ENCODE data around the gene PSD4.

Gene PSD4

DNA sequence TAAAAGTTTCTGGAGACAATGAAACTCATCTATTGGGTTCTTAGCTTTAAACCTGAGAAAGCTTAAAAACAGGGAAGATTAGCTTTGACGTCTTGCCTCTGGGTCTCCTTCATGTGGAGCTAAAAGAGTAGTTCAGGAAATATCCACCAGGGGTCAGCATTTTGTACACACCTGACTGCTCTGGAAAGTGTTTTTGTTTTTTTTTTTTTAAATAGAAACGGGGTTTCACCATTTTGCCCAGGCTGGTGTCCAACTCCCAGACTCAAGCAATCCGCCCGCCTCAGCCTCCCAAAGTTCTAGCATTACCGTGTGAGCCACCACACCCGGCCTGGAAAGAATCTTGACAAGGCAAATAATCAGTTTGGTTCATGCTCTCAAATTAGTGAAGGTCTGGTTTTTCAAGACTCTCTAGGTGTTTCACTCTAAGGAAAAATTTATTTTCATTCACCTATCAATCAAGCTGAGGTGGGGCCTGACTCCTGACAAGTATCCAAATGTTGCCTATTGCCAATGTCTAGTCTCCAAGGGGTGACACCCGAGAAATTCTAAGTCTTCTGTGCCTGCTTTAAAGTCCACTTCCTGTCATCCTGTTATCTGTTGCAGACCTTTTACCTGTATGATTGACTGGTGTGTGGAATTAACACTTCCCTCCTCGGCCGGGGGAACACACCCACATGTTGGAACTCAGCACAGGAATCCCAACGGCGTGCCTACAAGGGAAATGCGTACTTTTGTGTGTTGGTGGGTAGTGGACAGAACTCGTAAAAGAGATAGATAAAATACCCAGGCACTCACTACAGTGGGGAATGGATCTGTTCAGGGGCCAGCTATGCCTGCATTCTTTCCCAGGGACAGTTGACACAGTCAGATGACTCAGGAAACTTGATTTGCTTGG lies 35.1 kb upstream of the PSD4 start:
- Histone ChIP-seq H3K27ac (no peak overlapping the region), H3K4me1 (ENCODE audit: control insufficient read depth in 1 of 2, insufficient read depth in 1 of 2, low read depth in 1 of 2, low read length in 1 of 2) (peaks cover 11 to 20% of the 10 kb centered on the region in 2 experiments), H3K9me3 (no peaks in the 10 kb centered on the region), H3K27me3 (no peaks in the 10 kb centered on the region), H3K4me3 (ENCODE audit: low read depth in 1 of 2, low read length in 1 of 2) (no peak overlapping the region), H3K36me3 (peaks cover 16% of the 10 kb centered on the region)
- TF ChIP-seq, protein P1, sequence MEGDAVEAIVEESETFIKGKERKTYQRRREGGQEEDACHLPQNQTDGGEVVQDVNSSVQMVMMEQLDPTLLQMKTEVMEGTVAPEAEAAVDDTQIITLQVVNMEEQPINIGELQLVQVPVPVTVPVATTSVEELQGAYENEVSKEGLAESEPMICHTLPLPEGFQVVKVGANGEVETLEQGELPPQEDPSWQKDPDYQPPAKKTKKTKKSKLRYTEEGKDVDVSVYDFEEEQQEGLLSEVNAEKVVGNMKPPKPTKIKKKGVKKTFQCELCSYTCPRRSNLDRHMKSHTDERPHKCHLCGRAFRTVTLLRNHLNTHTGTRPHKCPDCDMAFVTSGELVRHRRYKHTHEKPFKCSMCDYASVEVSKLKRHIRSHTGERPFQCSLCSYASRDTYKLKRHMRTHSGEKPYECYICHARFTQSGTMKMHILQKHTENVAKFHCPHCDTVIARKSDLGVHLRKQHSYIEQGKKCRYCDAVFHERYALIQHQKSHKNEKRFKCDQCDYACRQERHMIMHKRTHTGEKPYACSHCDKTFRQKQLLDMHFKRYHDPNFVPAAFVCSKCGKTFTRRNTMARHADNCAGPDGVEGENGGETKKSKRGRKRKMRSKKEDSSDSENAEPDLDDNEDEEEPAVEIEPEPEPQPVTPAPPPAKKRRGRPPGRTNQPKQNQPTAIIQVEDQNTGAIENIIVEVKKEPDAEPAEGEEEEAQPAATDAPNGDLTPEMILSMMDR (IDR thresholded peaks at IDR 0.05): peak; percentile 83

DNA sequence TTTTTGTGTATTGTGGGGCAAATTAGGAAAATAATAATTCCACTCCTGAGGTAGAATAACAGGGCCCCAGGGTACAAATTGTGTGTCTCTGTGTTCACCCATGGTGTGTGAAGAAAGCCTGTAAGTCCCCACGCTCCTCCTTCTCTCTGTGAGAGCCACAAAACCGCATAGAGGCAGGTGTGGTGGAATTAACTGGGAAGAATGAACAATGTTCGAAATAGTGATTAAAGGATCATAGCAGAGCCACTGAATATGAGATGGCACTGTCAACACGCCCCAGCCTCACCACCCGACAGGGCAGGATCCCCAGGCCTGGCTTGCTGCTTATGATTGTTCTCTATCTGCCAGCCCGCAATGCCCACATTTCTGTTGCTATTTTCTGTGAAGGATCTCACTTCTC lies 32.3 kb upstream of the PSD4 start:
- peaks cover 11 to 16% of the 10 kb centered on the region in 2 experiments for H3K4me1 ChIP-seq (ENCODE audit: control insufficient read depth in 1 of 2, insufficient read depth in 1 of 2, low read depth in 1 of 2, low read length in 1 of 2)
- H3K9me3 ChIP-seq: no peaks in the 10 kb centered on the region
- TF ChIP-seq, protein P1 (IDR thresholded peaks at IDR 0.05): no peak
- no peaks in the 10 kb centered on the region for H3K27me3 ChIP-seq
- H3K4me3 ChIP-seq (ENCODE audit: low read depth in 1 of 2, low read length in 1 of 2): no peak overlapping the region
- H3K27ac ChIP-seq: no peak overlapping the region
- no peaks in the 10 kb centered on the region for H3K36me3 ChIP-seq

DNA sequence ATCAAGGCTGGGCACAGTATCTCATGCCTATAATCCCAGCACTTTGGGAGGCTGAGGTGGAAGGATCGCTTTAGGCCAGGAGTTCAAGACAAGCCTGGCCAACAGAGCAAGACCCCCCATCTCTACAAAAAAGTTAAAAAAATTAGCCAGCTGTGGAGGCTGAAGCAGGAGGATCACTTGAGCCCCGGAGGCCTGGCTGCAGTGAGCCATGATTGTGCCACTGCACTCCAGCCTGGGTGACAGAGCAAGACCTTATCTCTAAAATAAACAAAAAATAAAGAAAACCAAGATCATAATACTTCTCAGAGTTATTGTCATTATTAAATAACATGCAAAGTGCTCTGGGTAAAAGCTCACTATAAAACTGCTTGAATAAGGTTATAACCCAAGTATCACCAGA lies 31.5 kb upstream of the PSD4 start:
- TF ChIP-seq, protein P1 (IDR thresholded peaks at IDR 0.05): no peak
- peaks cover 8 to 9% of the 10 kb centered on the region in 2 experiments for H3K4me1 ChIP-seq (ENCODE audit: control insufficient read depth in 1 of 2, insufficient read depth in 1 of 2, low read depth in 1 of 2, low read length in 1 of 2)
- no peaks in the 10 kb centered on the region for H3K36me3 ChIP-seq
- no peaks in the 10 kb centered on the region for H3K9me3 ChIP-seq
- H3K27me3 ChIP-seq: no peaks in the 10 kb centered on the region
- H3K4me3 ChIP-seq (ENCODE audit: low read depth in 1 of 2, low read length in 1 of 2): no peak overlapping the region
- H3K27ac ChIP-seq: no peak overlapping the region

DNA sequence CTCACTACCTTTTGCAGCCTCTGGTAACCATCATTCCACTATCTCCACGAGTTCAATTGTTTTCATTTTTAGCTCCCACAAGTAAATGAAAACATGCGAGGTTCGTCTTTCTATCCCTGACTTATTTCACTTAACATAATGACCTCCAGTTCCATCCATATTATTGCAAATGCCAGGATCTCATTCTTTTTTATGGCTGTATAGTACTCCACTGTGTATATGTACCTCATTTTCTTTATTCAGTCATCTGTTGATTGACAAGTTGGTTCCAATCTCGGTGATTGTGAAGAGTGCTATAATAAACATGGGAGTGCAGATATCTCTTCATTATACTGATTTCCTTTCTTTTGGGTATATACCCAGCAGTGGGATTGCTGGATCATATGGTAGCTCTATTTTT lies 29.5 kb upstream of the PSD4 start:
- Histone ChIP-seq H3K9me3 (no peaks in the 10 kb centered on the region), H3K4me3 (ENCODE audit: low read depth in 1 of 2, low read length in 1 of 2) (no peak overlapping the region), H3K36me3 (no peaks in the 10 kb centered on the region), H3K27ac (no peak overlapping the region), H3K27me3 (no peaks in the 10 kb centered on the region), H3K4me1 (ENCODE audit: control insufficient read depth in 1 of 2, insufficient read depth in 1 of 2, low read depth in 1 of 2, low read length in 1 of 2) (no peaks in the 10 kb centered on the region)
- TF ChIP-seq, protein P1 (IDR thresholded peaks at IDR 0.05): no peak

DNA sequence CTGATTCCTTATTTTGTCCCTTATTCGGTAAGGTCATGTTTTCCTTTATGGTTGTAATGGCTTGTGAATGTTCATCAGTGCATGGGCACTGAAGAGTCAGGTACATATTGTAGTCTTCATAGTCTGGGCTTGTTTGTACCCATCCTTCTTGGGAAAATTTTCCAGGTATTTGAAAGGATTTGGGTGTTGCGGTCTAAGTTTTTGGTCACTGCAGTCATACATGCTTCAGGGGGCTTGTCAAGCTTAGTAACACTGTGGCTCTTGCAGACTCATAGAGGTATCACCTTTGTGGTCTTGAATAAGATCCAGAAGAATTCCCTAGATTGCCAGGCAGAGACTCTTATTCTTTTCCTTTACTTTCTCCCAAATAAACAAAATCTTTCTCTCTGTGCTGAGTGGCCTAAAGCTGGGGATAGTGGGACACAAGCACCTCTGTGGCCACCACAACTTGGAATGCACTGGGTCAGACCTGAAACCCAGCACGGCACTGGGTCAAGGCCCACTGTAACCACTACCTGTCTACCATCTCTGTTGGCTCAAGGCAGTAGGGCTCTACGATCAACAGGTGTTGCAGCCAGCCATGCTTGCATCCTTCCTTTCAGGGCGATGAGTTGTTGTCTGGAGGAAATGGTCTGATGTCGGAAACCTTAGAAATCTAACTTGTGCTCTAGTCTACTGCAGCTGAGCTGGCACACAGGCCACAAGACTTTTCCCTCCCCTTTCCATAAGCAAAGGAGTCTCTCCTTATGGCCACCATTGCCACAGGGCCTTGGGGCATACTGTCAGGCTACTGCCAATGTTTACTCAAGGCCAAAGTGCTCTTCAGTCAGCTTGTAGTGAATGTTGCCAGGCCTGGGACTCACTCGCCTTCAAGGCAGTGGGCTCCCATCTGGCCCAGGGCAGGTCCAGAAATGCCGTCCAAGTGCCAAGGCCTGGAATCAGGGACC lies 24.9 kb upstream of the PSD4 start:
- H3K27me3 ChIP-seq: no peaks in the 10 kb centered on the region
- peaks cover 8 to 10% of the 10 kb centered on the region in 2 experiments for H3K4me1 ChIP-seq (ENCODE audit: control insufficient read depth in 1 of 2, insufficient read depth in 1 of 2, low read depth in 1 of 2, low read length in 1 of 2)
- no peaks in the 10 kb centered on the region for H3K9me3 ChIP-seq
- H3K36me3 ChIP-seq: no peaks in the 10 kb centered on the region
- no peak overlapping the region for H3K4me3 ChIP-seq (ENCODE audit: low read depth in 1 of 2, low read length in 1 of 2)
- TF ChIP-seq, protein P1 (IDR thresholded peaks at IDR 0.05): no peak
- no peak overlapping the region for H3K27ac ChIP-seq
